CD14-positive monocyte (primary cell): ENCODE results near the gene GOLGA7B. TPM values are rescaled to one million over a fixed set of nuclear protein-coding genes. Genes with fewer than 3 reads are reported as not detected.

Experiments used
- DNase-seq, 3 donors: peaks; one replicate each; pipeline ENCODE4 v3.0.0-alpha.2; 2011 to 2022
- H2AFZ ChIP-seq: 2 replicates; pipeline ENCODE4 v1.6.0; 2012; ENCODE audit warnings: mild to moderate bottlenecking, low read depth, low read length, inconsistent platforms; ENCODE audit not compliant: insufficient read depth, poor library complexity, severe bottlenecking
- H3K27ac ChIP-seq, 2 donors: 1 replicate in 1 of 2; 2 replicates in 1 of 2; pipeline ENCODE4 v1.5.1; 2012 to 2013; ENCODE audit warnings: low read length in 2 of 2, control low read depth in 1 of 2, inconsistent platforms in 1 of 2, low read depth in 1 of 2, mild to moderate bottlenecking in 1 of 2
- H3K27me3 ChIP-seq, 2 donors: one replicate each; pipeline versions ENCODE4 v1.6.0 to v1.6.1; 2011 to 2013; ENCODE audit warnings: low read length in 2 of 2; ENCODE audit not compliant: control insufficient read depth in 2 of 2, insufficient read depth in 2 of 2
- H3K36me3 ChIP-seq, 2 donors: replicated peaks in 1 of 2; 1 replicate in 1 of 2; 2 replicates in 1 of 2; pipeline versions ENCODE4 v1.5.1 to v1.6.1; 2012 to 2013; ENCODE audit warnings: low read length in 2 of 2, control low read depth in 1 of 2, inconsistent platforms in 1 of 2, mild to moderate bottlenecking in 1 of 2; ENCODE audit not compliant: insufficient read depth in 2 of 2, control insufficient read depth in 1 of 2
- H3K4me1 ChIP-seq, 2 donors: 1 replicate in 1 of 2; 2 replicates in 1 of 2; pipeline versions ENCODE4 v1.5.1 to v1.6.1; 2012 to 2013; ENCODE audit warnings: low read length in 2 of 2, control low read depth in 1 of 2, inconsistent platforms in 1 of 2, mild to moderate bottlenecking in 1 of 2, moderate library complexity in 1 of 2; ENCODE audit not compliant: insufficient read depth in 2 of 2, control insufficient read depth in 1 of 2
- H3K4me2 ChIP-seq: replicated peaks from 2 replicates; pipeline ENCODE3; 2012; ENCODE audit warnings: low read length, moderate library complexity, mild to moderate bottlenecking; ENCODE audit not compliant: poor library complexity, severe bottlenecking; ENCODE audit errors: extremely low read depth
- H3K4me3 ChIP-seq, 3 experiments: fragments of 200-600 bp in 1 of 3; sonication (generic) in 1 of 3; replicated peaks in 1 of 3; 1 replicate in 2 of 3; 2 replicates in 1 of 3; pipeline ENCODE4 v1.5.1; 2011 to 2013; ENCODE audit warnings: low read length in 3 of 3, mild to moderate bottlenecking in 3 of 3, control low read depth in 2 of 3, low read depth in 2 of 3, inconsistent platforms in 1 of 3, moderate library complexity in 1 of 3
- H3K79me2 ChIP-seq: 2 replicates; pipeline ENCODE4 v1.6.0; 2012; ENCODE audit warnings: mild to moderate bottlenecking, control low read depth, inconsistent platforms, low read length, moderate library complexity; ENCODE audit not compliant: insufficient read depth
- H3K9ac ChIP-seq: 2 replicates; pipeline ENCODE4 v1.6.0; 2017; ENCODE audit warnings: low read length, mild to moderate bottlenecking; ENCODE audit not compliant: insufficient read depth, poor library complexity, severe bottlenecking
- H3K9me3 ChIP-seq, 2 donors: replicated peaks in 1 of 2; 1 replicate in 1 of 2; 2 replicates in 1 of 2; pipeline versions ENCODE4 v1.5.1 to v1.6.1; 2012 to 2013; ENCODE audit warnings: low read length in 2 of 2, control low read depth in 1 of 2; ENCODE audit not compliant: control insufficient read depth in 1 of 2, insufficient read depth in 1 of 2
- H4K20me1 ChIP-seq: 2 replicates; pipeline ENCODE4 v1.6.0; 2012; ENCODE audit warnings: mild to moderate bottlenecking, low read length, control low read depth, moderate library complexity; ENCODE audit not compliant: insufficient read depth
- H3K27ac Mint-ChIP-seq, 7 donors: one replicate each; pipeline ENCODE4 v1.8.0; 2020; ENCODE audit warnings: mild to moderate bottlenecking in 7 of 7, mixed read lengths in 7 of 7, moderate library complexity in 6 of 7, inconsistent platforms in 2 of 7
- H3K27me3 Mint-ChIP-seq, 3 donors: one replicate each; pipeline ENCODE4 v1.8.0; 2021 to 2022; ENCODE audit warnings: low read depth in 3 of 3, mild to moderate bottlenecking in 3 of 3, mixed read lengths in 3 of 3, moderate library complexity in 3 of 3, inconsistent platforms in 1 of 3
- H3K36me3 Mint-ChIP-seq, 2 donors: one replicate each; pipeline ENCODE4 v1.8.0; 2020; ENCODE audit warnings: mixed read lengths in 2 of 2, inconsistent platforms in 1 of 2, mild to moderate bottlenecking in 1 of 2
- H3K4me1 Mint-ChIP-seq: one replicate; pipeline ENCODE4 v1.8.0; 2020; ENCODE audit warnings: mild to moderate bottlenecking, mixed read lengths
- H3K4me3 Mint-ChIP-seq, 2 donors: one replicate each; pipeline ENCODE4 v1.8.0; 2020; ENCODE audit warnings: mild to moderate bottlenecking in 2 of 2, mixed read lengths in 2 of 2, moderate library complexity in 1 of 2
- H3K9me3 Mint-ChIP-seq, 7 donors: one replicate each; pipeline ENCODE4 v1.8.0; 2020 to 2022; ENCODE audit warnings: mixed read lengths in 7 of 7, mild to moderate bottlenecking in 6 of 7, moderate library complexity in 6 of 7, inconsistent platforms in 2 of 7
- CTCF ChIP-seq: fragments of 200-600 bp; IDR thresholded peaks from one replicate; pipeline ENCODE4 v1.8.0; 2022; ENCODE audit warnings: antibody characterized with exemption, mild to moderate bottlenecking
- WGBS: methylation state at CpG from one replicate; pipeline ENCODE4 v1.1.5; 2013; ENCODE audit warnings: missing lambda C conversion rate; ENCODE audit not compliant: insufficient coverage; 5-methylcytosine and 5-hydroxymethylcytosine counted together
- intact Hi-C, 2 donors: fragments of 100-400 bp; cut with micrococcal nuclease; formaldehyde crosslinking; loops; one replicate each; pipeline versions ENCODE4 v1.15.0 to v1.15.1; 2023
- polyA plus RNA-seq, 3 donors: library from polyadenylated mRNA; depleted of rRNA in 1 of 3; unstranded in 2 of 3; stranded (reverse) in 1 of 3; fragments of 300-500 nt in 2 of 3; fragments of >200 nt in 1 of 3; fragmentation: Illumina TruSeq in 2 of 3; gene quantifications; 1 replicate in 2 of 3; 2 replicates in 1 of 3; pipeline ENCODE4 v1.2.3, GENCODE V29; 2012 to 2021

The GOLGA7B gene
- polyA plus RNA-seq, 3 donors: 0.03 TPM; not detected in 2

GRCh38 chr10:97866524-97867219 is 17.0 kb downstream of the GOLGA7B start:
- H3K79me2 ChIP-seq: no peaks in the 10 kb centered on the region
- H3K27me3 ChIP-seq: peaks cover 2% of the 10 kb centered on the region in 2 donors
- H3K36me3 ChIP-seq: no peaks in the 10 kb centered on the region
- Mint-ChIP-seq H3K9me3 (no peaks in the 10 kb centered on the region), H3K27ac (peak overlapping the region in 1 of 7 donors; percentile 8), H3K27me3 (peaks cover 5 to 22% (median 10%) of the 10 kb centered on the region in 3 donors), H3K4me1 (peaks cover 10% of the 10 kb centered on the region), H3K36me3 (no peaks in the 10 kb centered on the region), H3K4me3 (no peak overlapping the region)
- H3K4me2 ChIP-seq: no peak overlapping the region
- no peak overlapping the region for H3K4me3 ChIP-seq
- H2AFZ ChIP-seq: no peak overlapping the region
- no peaks in the 10 kb centered on the region for H4K20me1 ChIP-seq
- intact Hi-C loops: loop anchor here in 1 of 2 donors (5.0 kb wide), 1 partner anchor 74 kb away; no protein-coding TSS in a partner anchor
- no peak overlapping the region for H3K9ac ChIP-seq
- 99% methylated on average over 7 of the region's 10 CpGs for WGBS
- no peak for TF ChIP-seq CTCF
- H3K27ac ChIP-seq: no peak overlapping the region
- H3K4me1 ChIP-seq: peaks cover 3 to 6% of the 10 kb centered on the region in 2 donors
- no peaks in the 10 kb centered on the region for H3K9me3 ChIP-seq
- DNase-seq: no peak

GRCh38 chr10:97867220-97867800 is 17.7 kb downstream of the GOLGA7B start:
- Histone ChIP-seq H3K27me3 (peaks cover 2% of the 10 kb centered on the region in 2 donors), H3K4me3 (no peak overlapping the region), H3K4me2 (no peak overlapping the region), H4K20me1 (no peaks in the 10 kb centered on the region), H3K9ac (no peak overlapping the region), H2AFZ (no peak overlapping the region), H3K27ac (no peak overlapping the region), H3K9me3 (no peaks in the 10 kb centered on the region), H3K36me3 (no peaks in the 10 kb centered on the region), H3K79me2 (no peaks in the 10 kb centered on the region), H3K4me1 (peaks cover 3 to 6% of the 10 kb centered on the region in 2 donors)
- WGBS: 94% methylated on average over 9 of the region's 10 CpGs
- H3K4me3 Mint-ChIP-seq: no peak overlapping the region
- TF ChIP-seq CTCF: no peak
- no peaks in the 10 kb centered on the region for H3K36me3 Mint-ChIP-seq
- DNase-seq: no peak
- intact Hi-C loops: loop anchor here in 1 of 2 donors (5.0 kb wide), 1 partner anchor 75 kb away; no protein-coding TSS in a partner anchor
- peaks cover 5 to 22% (median 12%) of the 10 kb centered on the region in 3 donors for H3K27me3 Mint-ChIP-seq
- H3K4me1 Mint-ChIP-seq: peaks cover 10% of the 10 kb centered on the region
- H3K27ac Mint-ChIP-seq: peak overlapping the region in 1 of 7 donors; percentile 8
- H3K9me3 Mint-ChIP-seq: no peaks in the 10 kb centered on the region
